ENCODE data around the gene UST.
"Not testable (repeated sequence)": the region's sequence is repeated elsewhere in the genome, so short reads cannot be mapped to it uniquely, and the experiment has no call there.

UST gene

GRCh38 chr6:148874698-148875293, 128.0 kb downstream of the UST start:
- no peak for DNase-seq

- DNase-seq, result no peak
These were observed 131.9 kb downstream of the UST start for GRCh38 chr6:148878683-148879082.

- not testable (repeated sequence) for DNase-seq
These were observed 133.9 kb downstream of the UST start for GRCh38 chr6:148880742-148881141.

- no peak for DNase-seq
These were observed 134.9 kb downstream of the UST start for GRCh38 chr6:148881593-148882311.

GRCh38 chr6:148883270-148883669, 136.4 kb downstream of the UST start:
- no peak for DNase-seq

- DNase-seq, result no peak
These were observed 137.6 kb downstream of the UST start for GRCh38 chr6:148884461-148884860.

- no peak for DNase-seq
These were observed 138.5 kb downstream of the UST start for GRCh38 chr6:148885136-148885865.

- DNase-seq, result no peak
These were observed 139.4 kb downstream of the UST start for GRCh38 chr6:148885925-148886845.

- no peak for DNase-seq
These were observed 140.4 kb downstream of the UST start for GRCh38 chr6:148887181-148887580.

GRCh38 chr6:148888856-148889255, 142.0 kb downstream of the UST start:
- no peak for DNase-seq

GRCh38 chr6:148890096-148890495, 143.3 kb downstream of the UST start:
- no peak for DNase-seq

GRCh38 chr6:148890652-148891404, 144.0 kb downstream of the UST start:
- DNase-seq, result no peak

GRCh38 chr6:148891405-148891783, 144.6 kb downstream of the UST start:
- no peak for DNase-seq

- no peak for DNase-seq
These were observed 145.4 kb downstream of the UST start for GRCh38 chr6:148892247-148892646.

GRCh38 chr6:148893073-148893472, 146.2 kb downstream of the UST start:
- DNase-seq, result no peak

GRCh38 chr6:148893481-148893880, 146.7 kb downstream of the UST start:
- no peak for DNase-seq

GRCh38 chr6:148898376-148899014, 151.7 kb downstream of the UST start:
- no peak for DNase-seq

- no peak for DNase-seq
These were observed 158.4 kb downstream of the UST start for GRCh38 chr6:148904896-148905870.

GRCh38 chr6:148905901-148906300, 159.1 kb downstream of the UST start:
- no peak for DNase-seq

- no peak for DNase-seq
These were observed 159.6 kb downstream of the UST start for GRCh38 chr6:148906386-148906785.

- DNase-seq, result no peak
These were observed 160.7 kb downstream of the UST start for GRCh38 chr6:148907573-148907972.

Measured in NCI-H1436 (cell line).